Measurements from ENCODE around the gene CPNE2.

GRCh38 chr16:57146735-57147134 is 54.4 kb downstream of the CPNE2 start:
- peak in 3 of 5 experiments; percentile 13 to 33 (median 23) for TF ChIP-seq CTCF (IDR thresholded peaks at IDR 0.05)
- no peak for TF ChIP-seq POLR2AphosphoS5 (IDR thresholded peaks at IDR 0.05)
- no peak for TF ChIP-seq EP300 (IDR thresholded peaks at IDR 0.05; ENCODE audit: low read depth)
- no peak for TF ChIP-seq POLR2A (IDR thresholded peaks at IDR 0.05)
